Measurements from ENCODE around the gene FAM221B. TPM values are rescaled to one million over a fixed set of nuclear protein-coding genes. Genes with fewer than 3 reads are reported as not detected.

Gene FAM221B
- total and polyA plus RNA-seq, 4 experiments from 2014 or later = not detected

DNA sequence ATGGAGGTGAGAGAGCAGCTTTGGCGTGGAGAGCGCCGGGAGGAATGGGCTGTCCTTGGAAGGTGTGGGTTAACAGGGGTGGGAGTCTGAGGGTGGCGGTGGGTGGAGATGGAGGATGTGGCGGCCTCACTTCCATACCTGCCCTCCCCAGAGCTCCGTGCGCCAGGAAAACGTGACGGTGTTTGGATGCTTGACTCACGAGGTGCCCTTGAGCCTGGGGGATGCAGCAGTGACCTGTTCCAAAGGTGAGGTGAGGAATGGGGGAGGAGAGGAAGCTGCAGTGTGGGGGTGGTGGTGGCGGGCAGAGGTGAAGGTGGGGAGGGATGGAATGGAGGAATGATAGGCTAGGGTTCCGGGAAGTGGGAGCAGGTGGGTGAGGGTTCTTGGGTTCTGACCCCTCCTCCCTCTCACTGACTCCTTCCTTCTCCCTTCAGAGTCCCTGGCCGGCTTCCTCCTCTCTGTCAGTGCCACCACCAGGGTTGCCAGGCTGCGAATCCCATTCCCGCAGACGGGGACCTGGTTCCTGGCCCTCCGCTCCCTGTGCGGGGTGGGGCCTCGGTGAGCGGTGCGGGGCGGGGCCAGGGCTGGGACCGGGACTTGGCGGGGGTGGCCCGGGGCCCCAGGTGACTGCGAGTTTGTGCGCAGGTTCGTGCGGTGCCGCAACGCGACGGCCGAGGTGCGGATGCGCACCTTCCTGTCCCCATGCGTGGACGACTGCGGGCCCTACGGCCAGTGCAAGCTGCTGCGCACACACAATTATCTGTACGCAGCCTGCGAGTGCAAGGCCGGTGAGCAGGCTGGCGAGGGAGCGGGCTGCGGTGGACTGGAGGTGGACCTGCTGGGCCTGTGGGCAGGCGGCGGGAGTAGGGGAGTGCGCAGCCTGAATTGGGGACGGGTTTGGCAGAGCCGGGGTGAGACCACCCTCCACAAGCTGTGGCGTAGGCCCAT, 17.6 kb upstream of the FAM221B start:
- H3K36me3 Mint-ChIP-seq = peaks cover 1 to 11% of the 10 kb centered on the region in 2 donors
- H3K9me3 Mint-ChIP-seq = no peaks in the 10 kb centered on the region
- no peak for DNase-seq
- H3K27ac ChIP-seq (ENCODE audit: low read depth, low read length) = peak overlapping the region; percentile 1
- H3K4me3 ChIP-seq (ENCODE audit: low read length in 2 of 2) = no peak overlapping the region
- no peaks in the 10 kb centered on the region for H3K27me3 Mint-ChIP-seq
- H3K4me1 ChIP-seq (ENCODE audit: insufficient read depth, low read length) = peaks cover 21% of the 10 kb centered on the region
- peaks cover 13 to 34% (median 22%) of the 10 kb centered on the region in 4 donors for H3K4me1 Mint-ChIP-seq
- intact Hi-C loops (cut with micrococcal nuclease) = no loop called here
- H3K9me3 ChIP-seq (ENCODE audit: control insufficient read depth in 1 of 2, low read length in 2 of 2) = no peaks in the 10 kb centered on the region
- no peaks in the 10 kb centered on the region for H3K36me3 ChIP-seq (ENCODE audit: insufficient read depth, low read length)
- ChIA-PET CTCF (ENCODE audit: partially characterized antibody) (interaction anchor here (1.3 to 2.0 kb wide), 3 partner anchors 20 to 36 kb away, joined by 4 to 10 read pairs (median 4); partner anchors contain the start of gene HINT2), POLR2A (ENCODE audit: partially characterized antibody) (interaction anchor here (1.4 kb wide), 2 partner anchors 11 to 32 kb away, joined by 3 to 4 read pairs; partner anchors contain the start of gene HINT2)
- no peaks in the 10 kb centered on the region for H3K27me3 ChIP-seq (ENCODE audit: insufficient read depth, low read length)
- peak overlapping the region; percentile 26 to 90 (median 76) for H3K27ac Mint-ChIP-seq
- peak overlapping the region in 6 of 8 donors; percentile 19 to 51 (median 30) for H3K4me3 Mint-ChIP-seq

- Histone ChIP-seq H3K9me3 (ENCODE audit: control insufficient read depth in 1 of 2, low read length in 2 of 2) (no peaks in the 10 kb centered on the region), H3K27me3 (ENCODE audit: insufficient read depth, low read length) (no peaks in the 10 kb centered on the region), H3K36me3 (ENCODE audit: insufficient read depth, low read length) (no peaks in the 10 kb centered on the region), H3K27ac (ENCODE audit: low read depth, low read length) (peak overlapping the region; percentile 1), H3K4me3 (ENCODE audit: low read length in 2 of 2) (no peak overlapping the region), H3K4me1 (ENCODE audit: insufficient read depth, low read length) (peaks cover 21% of the 10 kb centered on the region)
- Mint-ChIP-seq H3K36me3 (peaks cover 1 to 11% of the 10 kb centered on the region in 2 donors), H3K4me3 (peak overlapping the region in 5 of 8 donors; percentile 4 to 35 (median 9)), H3K9me3 (no peaks in the 10 kb centered on the region), H3K27me3 (no peaks in the 10 kb centered on the region), H3K4me1 (peaks cover 14 to 34% (median 22%) of the 10 kb centered on the region in 4 donors), H3K27ac (peak overlapping the region in 6 of 7 donors; percentile 53 to 90 (median 74))
- ChIA-PET POLR2A (ENCODE audit: partially characterized antibody) (interaction anchor here (1.4 kb wide), 2 partner anchors 12 to 30 kb away, joined by 3 to 4 read pairs; partner anchors contain the start of gene HINT2), CTCF (ENCODE audit: partially characterized antibody) (interaction anchor here (1.3 to 2.0 kb wide), 3 partner anchors 18 to 37 kb away, joined by 4 to 10 read pairs (median 4); partner anchors contain the start of gene HINT2)
- intact Hi-C loops (cut with micrococcal nuclease) = no loop called here
- DNase-seq = peak; percentile 57 to 78 (median 70)
Measured at GRCh38 chr9:35844628-35845270, 16.2 kb upstream of the FAM221B start.

GRCh38 chr9:35842795-35843194, 14.3 kb upstream of the FAM221B start:
- H3K4me1 Mint-ChIP-seq = peaks cover 14 to 31% (median 22%) of the 10 kb centered on the region in 4 donors
- CTCF ChIA-PET (ENCODE audit: partially characterized antibody) = interaction anchor here (1.5 kb wide), 1 partner anchor 13 kb away, joined by 3 read pairs; no protein-coding TSS in a partner anchor

DNA sequence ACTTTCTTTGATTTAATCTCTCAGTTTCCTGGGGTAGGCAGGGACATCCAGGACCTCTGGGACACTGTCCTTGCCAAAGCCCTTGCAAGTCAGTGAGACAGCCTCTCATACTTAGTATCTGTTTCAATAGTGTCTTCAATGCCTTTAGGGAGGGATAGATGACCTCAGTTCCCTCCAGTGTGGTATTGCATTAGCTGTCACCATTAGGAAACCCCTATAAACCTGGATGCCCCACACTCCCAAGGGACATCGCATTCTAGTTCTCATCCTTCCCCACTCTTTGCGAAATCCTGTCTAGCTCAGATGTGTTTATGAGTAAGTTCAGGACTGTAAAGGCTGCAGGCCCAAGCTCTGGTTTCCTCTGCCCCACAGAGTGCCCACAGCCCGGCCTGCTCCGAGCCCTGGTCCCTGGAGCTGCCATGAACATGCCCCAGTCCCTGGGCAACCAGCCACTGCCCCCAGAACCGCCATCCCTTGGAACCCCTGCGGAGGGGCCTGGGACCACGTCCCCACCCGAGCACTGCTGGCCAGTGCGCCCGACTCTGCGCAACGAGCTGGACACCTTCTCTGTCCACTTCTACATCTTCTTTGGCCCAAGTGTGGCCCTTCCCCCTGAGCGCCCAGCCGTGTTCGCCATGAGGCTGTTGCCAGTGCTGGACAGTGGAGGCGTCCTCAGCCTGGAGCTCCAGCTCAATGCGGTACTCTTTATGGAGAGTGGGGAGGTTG, 13.7 kb upstream of the FAM221B start:
- Histone ChIP-seq H3K4me3 (ENCODE audit: low read length in 2 of 2) (no peak overlapping the region), H3K27me3 (ENCODE audit: insufficient read depth, low read length) (no peaks in the 10 kb centered on the region), H3K9me3 (ENCODE audit: control insufficient read depth in 1 of 2, low read length in 2 of 2) (no peaks in the 10 kb centered on the region), H3K27ac (ENCODE audit: low read depth, low read length) (no peak overlapping the region), H3K36me3 (ENCODE audit: insufficient read depth, low read length) (no peaks in the 10 kb centered on the region), H3K4me1 (ENCODE audit: insufficient read depth, low read length) (peaks cover 21% of the 10 kb centered on the region)
- intact Hi-C loops (cut with micrococcal nuclease) = no loop called here
- Mint-ChIP-seq H3K27ac (peak overlapping the region in 1 of 7 donors; percentile 11), H3K27me3 (no peaks in the 10 kb centered on the region), H3K4me3 (no peak overlapping the region), H3K9me3 (no peaks in the 10 kb centered on the region), H3K4me1 (peaks cover 14 to 25% (median 20%) of the 10 kb centered on the region in 4 donors), H3K36me3 (no peaks in the 10 kb centered on the region)
- DNase-seq = no peak
- POLR2A ChIA-PET (ENCODE audit: partially characterized antibody) = no interaction called here
- CTCF ChIA-PET (ENCODE audit: partially characterized antibody) = interaction anchor here (0.7 to 1.5 kb wide), 2 partner anchors 13 to 14 kb away, joined by 3 read pairs; partner anchors contain the start of genes FAM221B and TMEM8B

More at GRCh38 chr9:35842795-35843194, 14.3 kb upstream of the FAM221B start:
- Histone ChIP-seq H3K36me3 (ENCODE audit: insufficient read depth, low read length) (no peaks in the 10 kb centered on the region), H3K27me3 (ENCODE audit: insufficient read depth, low read length) (no peaks in the 10 kb centered on the region), H3K4me1 (ENCODE audit: insufficient read depth, low read length) (peaks cover 21% of the 10 kb centered on the region), H3K27ac (ENCODE audit: low read depth, low read length) (no peak overlapping the region), H3K4me3 (ENCODE audit: low read length in 2 of 2) (no peak overlapping the region), H3K9me3 (ENCODE audit: control insufficient read depth in 1 of 2, low read length in 2 of 2) (no peaks in the 10 kb centered on the region)
- no peaks in the 10 kb centered on the region for H3K9me3 Mint-ChIP-seq
- DNase-seq = no peak
- intact Hi-C loops (cut with micrococcal nuclease) = no loop called here
- H3K27me3 Mint-ChIP-seq = no peaks in the 10 kb centered on the region
- no peak overlapping the region for H3K27ac Mint-ChIP-seq
- H3K36me3 Mint-ChIP-seq = peaks cover 1 to 5% of the 10 kb centered on the region in 2 donors
- POLR2A ChIA-PET (ENCODE audit: partially characterized antibody) = no interaction called here
- no peak overlapping the region for H3K4me3 Mint-ChIP-seq

DNA sequence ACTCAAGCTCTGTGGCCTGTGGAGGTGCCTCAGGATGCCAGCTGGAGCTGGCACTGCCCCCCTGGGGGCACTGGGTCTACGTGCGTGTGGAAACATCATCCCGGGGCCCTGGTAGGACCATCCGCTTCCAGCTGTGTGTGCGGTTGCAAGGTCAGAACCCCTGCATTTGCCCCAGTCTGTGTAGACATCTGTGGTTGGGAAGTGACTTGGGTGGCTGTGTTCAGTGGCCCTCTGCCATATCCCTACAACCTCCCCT, 13.0 kb upstream of the FAM221B start:
- H3K9me3 ChIP-seq (ENCODE audit: control insufficient read depth in 1 of 2, low read length in 2 of 2) = no peaks in the 10 kb centered on the region
- no peak for DNase-seq
- no peak overlapping the region for H3K4me3 ChIP-seq (ENCODE audit: low read length in 2 of 2)
- Mint-ChIP-seq H3K27me3 (no peaks in the 10 kb centered on the region), H3K36me3 (no peaks in the 10 kb centered on the region), H3K4me1 (peaks cover 12 to 21% (median 17%) of the 10 kb centered on the region in 4 donors), H3K27ac (no peak overlapping the region), H3K9me3 (no peaks in the 10 kb centered on the region), H3K4me3 (no peak overlapping the region)
- intact Hi-C loops (cut with micrococcal nuclease) = no loop called here
- ChIA-PET CTCF (ENCODE audit: partially characterized antibody) (interaction anchor here (0.7 kb wide), 1 partner anchor 13 kb away, joined by 3 read pairs; the partner anchor contains the start of genes FAM221B and TMEM8B), POLR2A (ENCODE audit: partially characterized antibody) (no interaction called here)
- H3K27me3 ChIP-seq (ENCODE audit: insufficient read depth, low read length) = no peaks in the 10 kb centered on the region
- H3K27ac ChIP-seq (ENCODE audit: low read depth, low read length) = no peak overlapping the region
- H3K36me3 ChIP-seq (ENCODE audit: insufficient read depth, low read length) = no peaks in the 10 kb centered on the region
- H3K4me1 ChIP-seq (ENCODE audit: insufficient read depth, low read length) = peaks cover 21% of the 10 kb centered on the region

- Mint-ChIP-seq H3K36me3 (no peaks in the 10 kb centered on the region), H3K27me3 (no peaks in the 10 kb centered on the region), H3K27ac (no peak overlapping the region), H3K4me3 (no peak overlapping the region), H3K9me3 (no peaks in the 10 kb centered on the region), H3K4me1 (peaks cover 12 to 21% (median 17%) of the 10 kb centered on the region in 4 donors)
- no peak overlapping the region for H3K27ac ChIP-seq (ENCODE audit: low read depth, low read length)
- CTCF ChIA-PET (ENCODE audit: partially characterized antibody) = interaction anchor here (3.5 kb wide), 1 partner anchor 15 kb away, joined by 14 read pairs; no protein-coding TSS in a partner anchor
- no peaks in the 10 kb centered on the region for H3K27me3 ChIP-seq (ENCODE audit: insufficient read depth, low read length)
- H3K9me3 ChIP-seq (ENCODE audit: control insufficient read depth in 1 of 2, low read length in 2 of 2) = no peaks in the 10 kb centered on the region
- intact Hi-C loops (cut with micrococcal nuclease) = no loop called here
- no peak for DNase-seq
- peaks cover 21% of the 10 kb centered on the region for H3K4me1 ChIP-seq (ENCODE audit: insufficient read depth, low read length)
- POLR2A ChIA-PET (ENCODE audit: partially characterized antibody) = no interaction called here
- no peaks in the 10 kb centered on the region for H3K36me3 ChIP-seq (ENCODE audit: insufficient read depth, low read length)
- no peak overlapping the region for H3K4me3 ChIP-seq (ENCODE audit: low read length in 2 of 2)
Measured at GRCh38 chr9:35840881-35841644, 12.5 kb upstream of the FAM221B start.

Data from CD4-positive, alpha-beta memory T cell (primary cell).